HG02588 (cell line): ENCODE data around the gene BLOC1S3.
A peak's percentile ranks its signal among the peaks of the same experiment; 100 is the strongest.

Experiments
- ATAC-seq: cut with Tn5 transposase; IDR thresholded peaks from one replicate; pipeline ENCODE4 v1.9.1; 2021; ENCODE audit warnings: mild to moderate bottlenecking, moderate library complexity; ENCODE audit not compliant: unreplicated experiment

The BLOC1S3 gene, protein sequence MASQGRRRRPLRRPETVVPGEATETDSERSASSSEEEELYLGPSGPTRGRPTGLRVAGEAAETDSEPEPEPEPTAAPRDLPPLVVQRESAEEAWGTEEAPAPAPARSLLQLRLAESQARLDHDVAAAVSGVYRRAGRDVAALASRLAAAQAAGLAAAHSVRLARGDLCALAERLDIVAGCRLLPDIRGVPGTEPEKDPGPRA

DNA sequence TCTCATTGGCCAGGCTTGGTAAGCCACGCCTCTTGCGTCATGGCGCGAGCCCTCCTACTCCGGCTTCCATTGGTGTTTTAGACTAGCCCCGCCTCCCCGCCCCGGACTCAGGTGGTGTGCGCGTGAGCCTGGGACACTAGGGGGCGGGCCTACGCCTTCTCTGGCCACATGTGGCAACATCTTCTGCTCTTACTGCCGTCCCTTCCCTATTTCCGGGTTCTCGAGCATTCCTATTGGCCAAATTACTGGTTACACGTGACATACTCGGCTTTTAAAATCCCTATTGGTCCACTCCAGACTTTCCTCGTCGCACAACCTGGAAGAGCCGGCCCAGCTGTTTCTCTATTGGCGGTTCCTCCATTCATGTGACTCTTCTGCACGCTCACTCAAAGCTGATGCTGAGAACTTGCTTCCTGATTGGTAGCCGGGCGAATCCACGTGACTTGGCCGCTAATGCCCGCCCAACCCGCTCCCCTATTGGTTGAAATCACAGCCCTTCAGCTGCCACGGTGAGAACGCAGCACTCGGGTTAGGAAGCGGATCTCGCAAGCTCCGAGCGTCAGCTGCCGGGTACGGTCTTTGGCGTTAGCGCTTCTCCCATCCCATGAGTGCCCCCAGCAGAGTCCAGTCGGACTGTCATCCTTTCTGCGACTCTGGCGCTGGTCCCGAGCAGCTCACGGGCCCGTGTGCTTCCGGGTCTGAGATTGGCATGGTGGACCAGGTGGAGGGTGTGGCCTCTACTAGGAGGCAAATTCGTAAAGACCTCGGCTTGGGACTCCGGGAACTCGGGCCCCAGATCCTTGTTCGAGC is at the start of gene BLOC1S3:
BLOC1S3 (plus strand) TSS at position 523 of the 810 bp plus-strand sequence. CDS start 513 bp downstream, outside the sequence.
- peak; percentile 76 for ATAC-seq

DNA sequence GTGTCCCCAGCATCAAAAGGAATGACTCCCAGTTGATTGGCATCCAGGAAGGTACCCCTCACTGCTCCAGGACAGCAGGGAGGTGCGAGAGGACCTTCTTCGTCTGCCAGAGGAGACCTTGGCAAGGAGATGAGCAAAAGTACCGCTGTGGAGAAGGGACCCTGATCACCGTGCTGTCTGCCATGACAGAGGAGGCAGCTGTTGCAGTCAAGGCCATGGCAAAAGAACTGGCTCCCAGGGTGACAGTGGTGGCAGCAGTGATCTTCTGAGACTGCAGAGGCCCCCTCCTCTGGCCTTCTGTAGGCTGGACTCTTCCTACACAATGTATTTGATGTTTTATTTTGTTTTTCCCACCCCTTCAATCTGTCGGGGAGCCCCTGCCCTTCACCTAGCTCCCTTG is 49.8 kb upstream of the BLOC1S3 start:
- ATAC-seq = no peak

DNA sequence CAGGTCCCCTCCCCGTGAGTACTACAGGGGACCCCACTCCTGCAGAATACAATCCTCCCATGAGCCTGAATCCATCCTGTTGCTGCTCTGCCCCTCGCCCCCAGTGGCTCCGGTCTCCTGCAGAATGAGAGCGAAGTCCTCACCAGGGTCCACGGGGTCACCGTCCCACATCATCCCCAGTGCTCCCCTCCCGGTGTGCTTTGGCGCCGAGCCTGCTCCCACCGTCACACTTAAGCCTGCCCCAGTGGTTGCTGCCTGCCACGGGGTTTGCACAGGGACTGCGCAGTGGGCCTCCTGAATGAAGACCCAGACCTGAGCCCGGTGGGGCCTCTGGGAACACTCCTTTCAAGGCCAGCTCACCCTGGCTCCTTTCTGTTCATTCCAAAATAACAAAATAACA is 48.3 kb upstream of the BLOC1S3 start:
- ATAC-seq = no peak

DNA sequence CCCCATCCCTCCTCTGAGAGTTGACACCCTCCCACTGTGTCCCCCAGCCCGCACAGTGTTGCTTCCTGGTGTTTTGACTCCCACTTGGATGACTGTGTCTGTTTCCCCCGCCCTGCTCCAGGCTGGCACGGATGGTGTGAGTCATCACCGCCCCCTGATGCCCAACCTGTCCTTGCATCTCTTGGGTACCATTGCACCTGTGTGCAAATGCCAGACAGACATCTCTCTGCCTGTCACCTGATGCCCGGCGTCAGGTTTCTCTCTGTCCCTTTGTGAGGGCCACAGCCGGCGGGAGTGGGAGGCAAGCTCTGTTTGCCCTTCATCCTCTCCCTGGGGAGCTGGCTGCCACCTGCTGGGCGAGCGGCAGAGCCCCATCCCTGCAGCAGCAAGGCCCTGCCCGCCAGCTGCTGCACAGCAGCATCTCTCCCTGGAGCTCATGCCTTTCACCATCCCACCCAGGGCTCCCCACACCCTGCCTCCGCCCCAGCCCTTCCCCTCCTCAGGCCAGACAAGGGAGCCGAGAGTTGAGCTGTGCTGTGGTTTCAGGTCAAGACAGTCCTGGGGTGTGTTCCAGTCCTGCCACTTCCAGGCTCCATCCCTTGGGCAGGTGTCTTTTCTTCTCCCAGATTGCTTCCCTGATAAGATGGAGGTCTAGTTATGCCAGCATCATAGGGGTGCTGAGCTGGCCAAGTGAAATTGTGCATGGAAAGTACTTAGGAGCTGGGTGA is 47.5 kb upstream of the BLOC1S3 start:
- ATAC-seq = no peak

DNA sequence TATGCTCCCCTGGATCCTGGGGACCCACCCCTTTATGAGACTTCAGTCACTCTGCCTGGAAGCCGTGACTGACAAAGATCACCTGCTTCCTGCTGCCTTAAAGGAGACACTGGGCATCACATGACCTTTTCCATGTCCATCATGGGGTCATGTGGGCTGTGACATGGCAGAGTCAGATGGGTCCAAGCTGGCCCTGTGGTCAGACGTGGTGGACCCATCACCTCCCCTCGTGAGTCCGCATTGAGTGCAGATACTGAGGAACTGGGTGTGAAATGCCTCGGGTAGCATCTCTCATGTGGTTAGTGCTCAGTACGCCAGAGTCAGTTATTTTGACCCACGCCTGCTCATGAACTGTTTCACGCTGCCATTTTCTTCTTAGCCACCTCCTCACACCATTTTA is 44.9 kb upstream of the BLOC1S3 start:
- ATAC-seq = no peak

DNA sequence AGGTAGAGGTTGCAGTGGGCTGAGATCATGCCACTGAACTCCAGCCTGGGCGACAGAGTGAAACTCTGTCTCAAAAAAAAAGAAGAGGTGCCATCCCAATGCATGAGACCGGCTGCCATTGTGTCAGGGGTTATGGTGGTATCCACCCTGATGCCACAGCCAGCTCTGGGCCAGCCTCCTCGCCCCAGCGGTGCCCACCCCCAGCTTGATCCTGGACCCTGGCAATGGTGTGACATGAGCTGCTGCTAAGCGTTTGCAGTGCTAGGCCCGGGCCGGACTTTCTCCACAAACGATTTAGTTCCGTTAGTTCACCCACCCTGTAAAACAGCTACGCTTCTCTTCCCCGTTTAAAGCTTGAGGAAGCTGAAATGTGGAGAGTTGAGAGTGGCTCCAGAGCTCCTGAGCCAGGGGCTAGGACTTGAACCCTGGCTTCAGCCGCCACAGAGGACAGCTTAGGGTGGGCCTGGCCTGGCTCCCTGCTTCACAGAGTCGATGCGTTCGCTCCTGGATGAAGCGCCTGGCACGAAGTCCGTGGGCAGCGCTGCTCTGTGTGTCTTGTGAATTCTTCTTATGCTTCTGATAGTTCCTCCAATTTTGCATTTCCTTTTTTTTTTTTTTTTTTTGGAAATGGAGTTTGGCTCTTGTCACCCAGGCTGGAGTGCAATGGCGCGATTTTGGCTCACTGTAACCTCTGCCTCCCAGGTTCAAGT is 43.3 kb upstream of the BLOC1S3 start:
- ATAC-seq = no peak

DNA sequence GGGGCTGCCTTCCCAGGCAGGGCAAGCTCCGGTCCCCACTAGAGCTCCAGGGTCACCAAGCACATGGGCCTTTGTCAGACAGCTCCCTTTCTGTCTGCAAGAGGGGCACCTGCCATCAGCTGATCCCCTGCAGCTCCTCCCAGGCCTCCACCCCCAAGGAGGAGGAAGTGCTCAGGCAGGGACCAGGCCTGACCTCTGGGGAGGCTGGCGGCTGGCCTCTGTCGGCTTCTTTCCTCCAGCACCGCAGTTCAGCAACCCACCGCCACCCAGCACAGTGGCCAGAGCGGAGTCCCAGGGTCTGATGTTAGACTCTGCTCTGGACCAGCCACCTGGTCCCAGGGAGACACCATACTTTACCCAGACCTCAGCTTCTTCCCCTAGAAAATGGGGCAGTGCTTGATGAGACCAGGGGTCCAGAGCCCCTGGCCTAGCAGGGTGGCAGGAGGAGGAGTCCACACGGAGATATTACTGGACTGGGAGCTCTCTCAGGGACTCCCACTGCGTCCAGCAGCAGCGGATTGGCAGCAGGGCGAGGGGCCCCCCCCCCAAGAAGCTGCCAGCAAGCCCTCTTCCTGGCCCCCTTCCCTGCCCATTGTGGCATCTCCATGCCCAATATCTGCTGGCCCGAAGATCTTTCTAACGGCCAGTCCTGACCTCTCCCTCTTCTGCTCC is 41.9 kb upstream of the BLOC1S3 start:
- no peak for ATAC-seq

DNA sequence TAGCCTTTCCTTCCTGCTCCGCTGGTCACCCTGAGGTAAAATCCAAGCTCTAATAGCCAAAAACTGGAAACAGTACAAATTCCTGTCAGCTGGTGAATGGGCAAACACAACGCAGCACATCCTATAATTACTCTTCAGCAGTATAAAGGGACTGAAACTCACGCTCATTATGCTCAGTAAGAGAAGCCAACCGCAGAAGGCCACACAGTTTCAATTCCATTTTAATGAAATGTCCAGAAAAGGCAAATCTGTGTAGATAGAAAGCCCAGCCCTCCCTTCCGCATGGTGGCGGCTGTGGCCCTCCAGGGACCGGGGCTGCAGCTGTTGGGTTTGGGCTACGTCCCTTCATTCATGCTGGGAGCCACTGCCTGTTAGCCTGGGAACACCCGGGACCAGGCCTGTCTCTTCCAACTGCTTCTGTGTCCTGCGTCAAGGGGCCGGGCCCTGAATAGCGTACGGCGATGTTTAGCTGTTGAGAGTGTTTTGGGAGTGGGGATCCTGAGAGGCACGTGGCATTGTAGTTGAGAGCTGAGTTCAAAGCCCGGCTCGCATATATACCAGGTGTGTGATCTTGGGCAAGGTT is 41.3 kb upstream of the BLOC1S3 start:
- peak; percentile 74 for ATAC-seq

DNA sequence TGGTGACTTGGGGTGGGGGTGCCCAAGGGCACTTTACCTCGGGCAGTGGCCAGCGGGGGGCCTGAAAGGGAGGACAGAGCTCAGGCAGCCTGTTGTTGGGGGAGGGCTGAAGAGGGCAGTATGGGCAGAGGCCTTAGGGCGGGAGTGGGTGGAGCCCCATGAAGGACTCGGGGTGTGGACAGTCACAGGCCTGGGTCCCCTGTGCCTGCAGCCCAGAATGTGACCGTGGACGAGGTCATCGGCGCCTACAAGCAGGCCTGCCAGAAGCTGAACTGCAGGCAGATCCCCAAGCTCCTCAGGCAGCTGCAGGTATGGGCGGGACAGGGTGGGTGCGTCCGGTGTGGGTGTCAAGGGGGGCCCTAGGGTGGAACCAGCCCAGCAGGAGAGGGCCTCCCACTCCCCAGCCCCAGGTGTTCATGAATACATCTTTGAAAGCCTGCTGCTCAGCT is 40.3 kb upstream of the BLOC1S3 start:
- ATAC-seq = no peak

DNA sequence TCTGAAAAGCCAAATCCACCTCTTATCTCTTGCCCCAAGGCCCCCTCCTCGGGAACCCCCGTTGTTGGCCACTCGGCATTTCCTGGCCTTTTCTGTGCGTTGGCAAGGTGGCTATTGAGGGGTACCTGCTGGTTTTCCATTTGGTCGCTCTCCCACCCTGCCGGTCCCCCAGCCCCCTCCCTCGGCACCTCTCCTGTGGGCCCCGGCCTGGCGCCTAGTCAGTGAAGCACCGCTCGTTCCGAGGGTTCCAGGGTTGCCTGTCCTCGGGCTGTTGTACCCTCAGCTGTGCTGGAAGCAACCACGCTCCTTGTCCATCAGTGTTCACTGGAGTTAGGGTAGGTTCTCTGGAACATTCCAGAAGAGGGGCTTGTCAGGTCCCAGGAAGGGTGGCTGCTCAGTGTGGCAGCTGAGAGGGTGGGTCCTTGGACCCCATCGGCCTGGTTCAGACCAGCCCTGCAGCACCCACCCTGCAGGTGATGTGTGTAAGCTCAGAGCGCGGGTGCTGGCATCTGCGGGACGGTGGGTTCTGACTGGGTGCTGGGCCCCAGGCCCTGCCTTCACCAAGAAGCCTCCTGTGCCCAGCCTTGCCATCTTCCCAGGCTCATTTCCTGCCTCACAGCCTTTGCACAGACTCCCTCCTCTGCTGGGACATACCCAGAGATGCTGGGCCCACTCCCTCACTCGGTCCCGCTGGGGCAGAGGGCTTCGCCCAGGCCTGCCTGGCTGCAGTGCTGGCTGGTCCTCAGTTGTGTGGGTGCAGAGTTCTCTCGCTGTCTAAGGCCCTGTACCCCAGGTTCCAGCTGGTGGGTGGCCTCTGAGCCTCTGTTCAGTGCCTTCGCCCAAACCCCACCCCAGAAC is 39.1 kb upstream of the BLOC1S3 start:
- ATAC-seq = no peak

DNA sequence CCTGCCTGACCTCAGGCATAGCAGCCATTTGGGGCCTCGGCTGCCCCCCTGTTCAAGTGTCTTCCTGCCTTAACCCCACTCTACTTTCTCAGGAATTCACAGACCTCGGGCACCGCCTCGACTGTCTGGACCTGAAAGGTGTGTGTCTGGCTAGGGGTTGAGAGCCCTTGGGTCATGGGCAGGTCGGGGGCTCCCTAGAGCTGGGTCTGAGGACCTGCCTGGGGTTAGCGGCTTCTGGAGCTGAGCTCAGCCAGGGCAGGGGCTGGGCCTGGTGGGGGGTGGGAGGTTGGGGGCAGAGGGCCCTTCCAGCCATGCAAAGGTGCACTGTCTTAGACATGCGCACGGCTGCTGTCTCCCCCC is 38.5 kb upstream of the BLOC1S3 start:
- ATAC-seq = no peak

DNA sequence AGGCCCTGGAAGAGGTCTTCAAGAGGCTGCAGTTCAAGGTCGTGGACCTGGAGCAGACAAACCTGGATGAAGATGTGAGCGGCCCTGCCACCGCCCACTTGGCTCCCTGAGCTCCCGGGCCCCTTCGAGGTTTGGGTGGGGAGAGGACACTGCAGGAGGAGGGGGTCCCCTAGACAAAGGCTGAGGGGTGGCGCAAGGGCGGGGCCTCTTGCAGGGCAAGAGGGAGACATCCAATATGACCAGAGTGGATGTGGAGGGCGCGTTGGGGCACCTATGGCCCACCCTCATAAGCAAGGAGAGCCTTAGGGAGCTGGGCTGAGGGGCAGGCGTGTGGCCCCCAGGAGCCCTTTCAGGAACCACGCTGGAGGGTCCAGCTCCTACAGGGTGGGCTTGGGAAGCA is 38.1 kb upstream of the BLOC1S3 start:
- ATAC-seq = no peak

DNA sequence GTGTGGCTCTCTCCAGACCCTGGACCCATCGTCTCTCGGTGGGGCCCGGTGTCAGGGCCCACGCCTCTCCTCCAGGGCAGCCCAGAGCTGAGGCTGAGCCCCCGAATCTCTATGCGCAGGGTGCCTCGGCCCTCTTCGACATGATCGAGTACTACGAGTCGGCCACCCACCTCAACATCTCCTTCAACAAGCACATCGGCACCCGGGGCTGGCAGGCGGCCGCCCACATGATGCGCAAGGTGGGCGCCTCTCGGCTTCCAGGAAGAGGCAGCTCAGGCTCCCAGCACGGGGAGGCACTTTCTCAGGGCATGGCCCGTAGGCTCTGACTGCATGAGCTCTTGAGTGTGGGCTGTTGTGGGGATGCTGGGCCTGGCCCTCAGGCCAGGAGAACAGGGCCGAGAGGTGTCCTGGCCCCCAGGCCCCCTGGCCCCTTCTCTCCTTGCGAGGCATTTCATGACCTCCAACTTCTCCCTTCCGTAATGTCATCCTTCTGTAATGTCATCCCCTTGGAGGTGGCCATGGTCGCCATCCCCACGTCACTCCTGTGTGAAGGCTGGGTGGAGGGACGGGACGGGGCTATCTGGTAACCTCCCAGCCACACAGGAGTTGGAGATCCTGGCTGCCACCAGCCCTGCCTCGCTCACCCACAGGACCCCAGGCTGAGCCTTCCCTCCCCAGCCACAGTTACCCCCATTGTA is 37.2 kb upstream of the BLOC1S3 start:
- no peak for ATAC-seq

DNA sequence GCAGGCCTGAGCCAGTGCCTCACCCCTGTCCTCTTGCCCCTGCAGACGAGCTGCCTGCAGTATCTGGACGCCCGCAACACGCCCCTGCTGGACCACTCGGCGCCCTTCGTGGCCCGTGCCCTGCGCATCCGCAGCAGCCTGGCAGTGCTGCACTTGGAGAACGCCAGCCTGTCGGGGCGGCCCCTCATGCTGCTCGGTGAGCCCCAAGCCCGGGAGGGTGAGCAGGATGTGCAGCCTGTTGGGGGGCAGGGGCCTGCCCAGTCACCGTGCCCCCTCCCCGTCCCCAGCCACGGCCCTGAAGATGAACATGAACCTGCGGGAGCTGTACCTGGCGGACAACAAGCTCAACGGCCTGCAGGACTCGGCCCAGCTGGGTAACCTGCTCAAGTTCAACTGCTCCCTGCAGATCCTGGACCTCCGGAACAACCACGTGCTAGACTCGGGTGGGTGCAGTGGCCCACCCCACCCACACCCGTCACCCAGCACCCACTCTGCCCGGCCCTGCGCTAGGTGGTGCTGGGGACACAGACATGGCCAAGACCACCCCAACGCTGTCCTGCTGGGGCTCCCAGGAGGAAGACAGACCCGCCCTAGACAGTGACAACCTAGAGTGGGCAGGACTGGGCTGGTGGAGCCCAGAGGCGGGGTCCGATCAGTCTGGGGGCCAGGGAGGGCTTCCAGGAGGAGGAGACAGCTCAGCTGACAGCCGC is 36.4 kb upstream of the BLOC1S3 start:
- ATAC-seq = no peak

DNA sequence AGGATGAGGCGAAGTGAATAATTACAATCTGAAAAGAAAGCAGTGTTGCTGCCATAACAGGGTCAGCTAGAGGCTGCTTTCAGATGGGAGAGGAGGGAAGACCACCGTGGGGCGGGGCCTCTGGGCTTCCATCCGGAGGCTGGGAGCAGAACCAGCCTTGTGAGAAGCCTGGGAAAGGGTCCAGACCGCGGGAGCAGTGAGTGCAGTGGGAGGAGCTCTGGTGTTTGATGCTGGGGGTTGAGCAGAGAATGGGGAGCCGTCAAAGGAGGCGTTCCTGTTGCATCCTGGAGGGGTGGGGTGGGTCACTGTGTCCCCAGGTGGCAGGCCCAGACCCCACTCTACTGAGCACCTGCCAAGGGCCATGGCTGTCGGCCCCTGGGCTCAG is 35.9 kb upstream of the BLOC1S3 start:
- ATAC-seq = no peak

DNA sequence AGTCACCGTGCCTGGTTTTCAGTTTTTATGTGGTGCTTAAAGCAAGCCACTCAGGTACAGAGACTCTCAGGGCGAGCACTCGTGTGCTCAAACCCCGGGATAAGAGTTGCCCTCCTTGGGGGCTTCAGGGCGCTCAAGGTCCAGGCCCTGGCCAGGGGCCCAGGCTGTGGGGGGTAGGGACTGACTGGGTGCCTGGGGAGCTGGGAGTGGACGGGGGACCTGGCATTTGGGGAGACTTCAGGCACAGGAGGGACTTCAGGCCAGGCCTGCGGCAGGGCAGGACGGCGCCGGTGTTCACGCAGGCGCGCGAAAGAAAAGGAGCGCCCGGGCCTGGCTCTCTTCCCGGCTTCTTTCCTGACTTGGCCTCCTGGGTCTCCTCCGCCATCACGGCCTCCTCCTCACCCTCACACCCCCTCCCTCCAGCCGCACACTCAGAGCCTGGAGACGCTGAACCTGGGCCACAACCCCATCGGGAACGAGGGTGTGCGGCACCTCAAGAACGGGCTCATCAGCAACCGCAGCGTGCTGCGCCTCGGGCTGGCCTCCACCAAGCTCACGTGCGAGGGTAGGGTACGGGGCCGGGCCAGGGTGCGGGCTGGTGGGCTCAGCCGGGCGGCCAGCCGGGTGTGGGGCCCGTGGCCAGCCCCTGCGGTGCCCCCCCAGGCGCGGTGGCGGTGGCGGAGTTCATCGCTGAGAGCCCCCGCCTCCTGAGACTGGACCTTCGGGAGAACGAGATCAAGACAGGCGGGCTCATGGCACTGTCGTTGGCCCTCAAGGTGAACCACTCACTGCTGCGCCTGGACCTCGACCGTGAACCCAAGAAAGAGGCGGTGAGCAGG is 33.9 kb upstream of the BLOC1S3 start:
- ATAC-seq = no peak
